HEK293 (cell line): ENCODE measurements around the gene BMAL1.

ENCODE experiments used
- ATF2 ChIP-seq: fragments of 450-650 bp; formaldehyde crosslinking; IDR thresholded peaks from 2 replicates; pipeline ENCODE4 v1.5.1; 2016; ENCODE audit warnings: missing biosample characterization, missing genetic modification characterization, low read depth
- REPIN1 ChIP-seq: fragments of 450-650 bp; formaldehyde crosslinking; IDR thresholded peaks from 2 replicates; pipeline ENCODE4 v1.5.1; 2017; ENCODE audit warnings: missing biosample characterization, missing genetic modification characterization, low read depth
- REST ChIP-seq: fragments of 450-650 bp; formaldehyde crosslinking; IDR thresholded peaks from 2 replicates; pipeline ENCODE4 v1.5.1; 2016; ENCODE audit warnings: missing biosample characterization, missing genetic modification characterization
- SP2 ChIP-seq: fragments of 450-650 bp; formaldehyde crosslinking; IDR thresholded peaks from 2 replicates; pipeline ENCODE4 v1.5.1; 2016; ENCODE audit warnings: missing biosample characterization, missing genetic modification characterization
- ZFP3 ChIP-seq: fragments of 450-650 bp; formaldehyde crosslinking; IDR thresholded peaks from 2 replicates; pipeline ENCODE4 v1.5.1; 2016; ENCODE audit warnings: low read depth, missing biosample characterization, missing genetic modification characterization
- ZNF112 ChIP-seq: fragments of 450-650 bp; formaldehyde crosslinking; IDR thresholded peaks from 2 replicates; pipeline ENCODE4 v1.5.0; 2017; ENCODE audit warnings: missing biosample characterization, missing genetic modification characterization
- ZNF211 ChIP-seq: fragments of 450-650 bp; formaldehyde crosslinking; IDR thresholded peaks from 2 replicates; pipeline ENCODE4 v1.5.1; 2016; ENCODE audit warnings: low read depth, missing biosample characterization, missing genetic modification characterization
- ZNF24 ChIP-seq: fragments of 450-650 bp; formaldehyde crosslinking; IDR thresholded peaks from 2 replicates; pipeline ENCODE4 v1.5.1; 2016; ENCODE audit warnings: missing biosample characterization, missing genetic modification characterization
- ZNF654 ChIP-seq: fragments of 450-650 bp; formaldehyde crosslinking; IDR thresholded peaks from 2 replicates; pipeline ENCODE4 v1.5.1; 2016; ENCODE audit warnings: low read depth, missing biosample characterization, missing genetic modification characterization
- TF ChIP-seq, protein P1 (sequence below): fragments of 450-650 bp; formaldehyde crosslinking; IDR thresholded peaks from 2 replicates; pipeline ENCODE4 v1.5.1; 2016; ENCODE audit warnings: missing biosample characterization, missing genetic modification characterization

DNA sequence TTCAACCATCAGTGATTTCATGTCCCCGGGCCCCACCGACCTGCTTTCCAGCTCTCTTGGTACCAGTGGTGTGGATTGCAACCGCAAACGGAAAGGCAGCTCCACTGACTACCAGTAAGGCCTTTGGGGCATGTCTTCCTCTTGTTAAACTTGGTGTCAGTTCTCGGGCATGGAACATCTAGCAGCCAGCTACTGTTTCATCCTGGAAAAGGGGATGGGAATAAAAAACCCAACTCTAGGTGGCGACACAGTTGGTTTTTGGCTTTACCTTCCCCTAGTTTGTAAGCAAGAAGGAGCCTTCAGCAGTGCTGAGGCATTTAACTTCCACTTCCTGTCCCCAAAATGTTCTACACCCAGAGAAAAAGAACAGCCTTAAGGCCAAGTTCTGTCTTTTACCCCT is 76.7 kb downstream of the BMAL1 start:
- TF ChIP-seq ZFP3 (tag by site-specific recombination) (no peak), REPIN1 (tag by site-specific recombination) (no peak), ATF2 (tag by site-specific recombination) (no peak), ZNF654 (tag by site-specific recombination) (no peak; the same call in 1 of the 2 replicates), SP2 (no peak), REST (tag by site-specific recombination) (no peak), ZNF24 (tag by site-specific recombination) (no peak), ZNF211 (tag by site-specific recombination) (no peak), ZNF112 (tag by site-specific recombination) (no peak)
- TF ChIP-seq, protein P1, sequence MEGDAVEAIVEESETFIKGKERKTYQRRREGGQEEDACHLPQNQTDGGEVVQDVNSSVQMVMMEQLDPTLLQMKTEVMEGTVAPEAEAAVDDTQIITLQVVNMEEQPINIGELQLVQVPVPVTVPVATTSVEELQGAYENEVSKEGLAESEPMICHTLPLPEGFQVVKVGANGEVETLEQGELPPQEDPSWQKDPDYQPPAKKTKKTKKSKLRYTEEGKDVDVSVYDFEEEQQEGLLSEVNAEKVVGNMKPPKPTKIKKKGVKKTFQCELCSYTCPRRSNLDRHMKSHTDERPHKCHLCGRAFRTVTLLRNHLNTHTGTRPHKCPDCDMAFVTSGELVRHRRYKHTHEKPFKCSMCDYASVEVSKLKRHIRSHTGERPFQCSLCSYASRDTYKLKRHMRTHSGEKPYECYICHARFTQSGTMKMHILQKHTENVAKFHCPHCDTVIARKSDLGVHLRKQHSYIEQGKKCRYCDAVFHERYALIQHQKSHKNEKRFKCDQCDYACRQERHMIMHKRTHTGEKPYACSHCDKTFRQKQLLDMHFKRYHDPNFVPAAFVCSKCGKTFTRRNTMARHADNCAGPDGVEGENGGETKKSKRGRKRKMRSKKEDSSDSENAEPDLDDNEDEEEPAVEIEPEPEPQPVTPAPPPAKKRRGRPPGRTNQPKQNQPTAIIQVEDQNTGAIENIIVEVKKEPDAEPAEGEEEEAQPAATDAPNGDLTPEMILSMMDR (tag by site-specific recombination), result no peak
